Hematopoietic multipotent progenitor cell treated with erythropoietin and hydrocortisone succinate and interleukin-3 and kit ligand, for 4 days (in vitro differentiated cells): Measurements from ENCODE around the gene NDUFA7.
A peak's percentile ranks its signal among the peaks of the same experiment; 100 is the strongest.
"Not testable (repeated sequence)": the region's sequence is repeated elsewhere in the genome, so short reads cannot be mapped to it uniquely, and the experiment has no call there.

Experiments used
- DNase-seq: peaks from one replicate; pipeline ENCODE4 v3.0.0-alpha.2; 2015

The NDUFA7 gene

GRCh38 chr19:8321067-8321985 lies at the start of gene NDUFA7, which contains the start of gene RPS28:
Gene NDUFA7 (minus strand): TSS chr19:8321375. CDS start chr19:8321358, 17 bp downstream.
Gene RPS28 (plus strand): TSS chr19:8321496. CDS start chr19:8321531, 35 bp downstream.
- DNase-seq, result peak; percentile 98

- peak; percentile 52 for DNase-seq
Observed at GRCh38 chr19:8370176-8371010, 49.2 kb upstream of the NDUFA7 start.

DNA sequence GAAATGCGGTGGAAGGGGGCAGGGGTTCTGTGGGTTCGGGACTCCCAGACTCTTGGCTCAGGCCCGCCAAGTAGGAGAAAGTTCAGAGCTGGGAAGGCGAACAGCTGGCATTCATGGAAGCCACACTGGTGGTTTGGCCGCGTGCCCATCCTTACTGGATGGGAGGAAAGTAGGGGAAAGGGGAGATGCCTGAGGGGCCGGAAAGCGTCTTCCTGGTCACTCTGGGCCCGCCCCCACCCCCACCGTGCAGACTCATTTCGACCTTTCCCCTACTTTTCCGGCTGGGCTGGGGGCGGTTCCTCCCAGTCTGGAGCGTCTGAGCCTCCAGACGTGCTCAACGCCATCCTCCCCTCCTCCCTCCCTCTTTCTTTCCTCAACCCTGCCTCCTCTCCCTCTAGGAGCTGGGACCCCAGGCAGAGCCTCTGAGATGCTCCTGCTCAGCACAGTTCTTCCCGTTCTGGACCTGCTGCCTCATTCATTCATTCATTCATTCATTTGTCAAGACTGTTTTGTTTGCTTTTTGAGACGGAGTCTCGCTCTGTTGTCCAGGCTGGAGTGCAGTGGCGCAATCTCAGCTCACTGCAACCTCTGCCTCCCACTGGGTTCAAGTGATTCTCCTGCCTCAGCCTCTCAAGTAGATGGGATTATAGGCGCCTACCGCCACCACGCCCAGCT lies 46.3 kb upstream of the NDUFA7 start:
- no peak for DNase-seq

DNA sequence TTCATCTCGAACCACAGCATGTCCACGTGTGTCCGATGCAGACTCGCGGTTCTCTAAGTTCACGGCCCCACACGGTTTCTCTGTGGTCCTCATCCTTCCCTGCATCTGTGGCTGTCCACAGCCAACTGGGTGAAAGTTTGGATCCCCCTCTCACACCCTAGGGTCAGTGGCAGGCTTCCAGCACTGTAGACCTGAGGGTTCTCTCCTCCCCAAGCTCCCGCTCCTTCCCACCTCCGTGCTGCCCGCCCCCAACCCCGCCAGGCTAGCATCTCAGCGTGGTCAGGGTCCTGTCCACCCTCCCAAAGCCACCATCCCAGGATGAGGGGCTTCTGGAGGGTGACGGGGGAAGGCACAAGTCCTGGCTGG lies 45.8 kb upstream of the NDUFA7 start:
- no peak for DNase-seq

DNA sequence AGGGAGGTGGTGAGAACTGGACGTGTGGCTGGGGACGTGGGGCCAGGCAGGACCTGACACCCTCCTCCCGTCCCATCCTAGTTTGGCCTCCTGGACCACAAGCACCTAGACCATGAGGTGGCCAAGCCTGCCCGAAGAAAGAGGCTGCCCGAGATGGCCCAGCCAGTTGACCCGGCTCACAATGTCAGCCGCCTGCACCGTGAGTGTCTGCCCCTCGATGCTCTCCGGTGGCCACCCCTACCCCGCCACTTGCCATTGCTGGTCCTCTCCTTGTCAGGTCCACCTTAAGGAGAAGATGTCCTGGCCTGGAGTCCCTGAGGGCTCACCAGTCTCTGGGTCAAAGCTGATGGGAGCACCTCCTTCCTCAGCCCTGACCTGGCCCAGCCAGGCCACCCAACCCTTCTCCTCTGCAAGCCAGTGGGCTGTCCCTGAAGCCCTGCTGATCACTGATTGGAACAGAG lies 45.0 kb upstream of the NDUFA7 start:
- DNase-seq, result no peak

DNA sequence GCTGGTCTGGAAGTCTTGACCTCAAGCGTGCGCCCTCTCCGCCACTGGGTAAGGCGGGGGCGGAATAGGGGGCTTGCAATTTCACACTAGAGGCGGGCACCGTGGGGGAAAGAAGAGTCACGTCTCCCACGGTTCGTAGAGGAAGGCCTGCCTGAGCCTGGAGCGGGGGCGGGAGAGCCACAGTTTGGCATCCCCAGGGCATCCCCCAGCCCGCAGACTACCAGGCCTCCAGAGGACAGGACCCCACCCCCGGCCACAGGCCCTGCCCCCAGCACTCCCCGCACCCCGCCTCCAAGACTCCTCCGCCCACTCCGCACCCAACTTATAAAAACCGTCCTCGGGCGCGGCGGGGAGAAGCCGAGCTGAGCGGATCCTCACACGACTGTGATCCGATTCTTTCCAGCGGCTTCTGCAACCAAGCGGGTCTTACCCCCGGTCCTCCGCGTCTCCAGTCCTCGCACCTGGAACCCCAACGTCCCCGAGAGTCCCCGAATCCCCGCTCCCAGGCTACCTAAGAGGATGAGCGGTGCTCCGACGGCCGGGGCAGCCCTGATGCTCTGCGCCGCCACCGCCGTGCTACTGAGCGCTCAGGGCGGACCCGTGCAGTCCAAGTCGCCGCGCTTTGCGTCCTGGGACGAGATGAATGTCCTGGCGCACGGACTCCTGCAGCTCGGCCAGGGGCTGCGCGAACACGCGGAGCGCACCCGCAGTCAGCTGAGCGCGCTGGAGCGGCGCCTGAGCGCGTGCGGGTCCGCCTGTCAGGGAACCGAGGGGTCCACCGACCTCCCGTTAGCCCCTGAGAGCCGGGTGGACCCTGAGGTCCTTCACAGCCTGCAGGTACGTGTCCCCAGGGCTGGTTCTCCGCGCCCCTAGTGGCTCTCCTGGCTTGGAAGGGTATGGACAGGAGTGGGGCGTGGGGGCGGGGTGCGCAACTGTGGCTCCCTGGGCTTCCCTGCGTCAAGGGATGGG lies 42.9 kb upstream of the NDUFA7 start, which contains the start of gene ANGPTL4:
Gene ANGPTL4 (plus strand): TSS at position 353 of the 969 bp plus-strand sequence. CDS start 167 bp downstream, at position 520.
- peak; percentile 60 for DNase-seq

GRCh38 chr19:8361921-8362793 lies 41.0 kb upstream of the NDUFA7 start:
- DNase-seq, result peak; percentile 71

- DNase-seq, result no peak
Observed at GRCh38 chr19:8360196-8360595, 39.0 kb upstream of the NDUFA7 start.

DNA sequence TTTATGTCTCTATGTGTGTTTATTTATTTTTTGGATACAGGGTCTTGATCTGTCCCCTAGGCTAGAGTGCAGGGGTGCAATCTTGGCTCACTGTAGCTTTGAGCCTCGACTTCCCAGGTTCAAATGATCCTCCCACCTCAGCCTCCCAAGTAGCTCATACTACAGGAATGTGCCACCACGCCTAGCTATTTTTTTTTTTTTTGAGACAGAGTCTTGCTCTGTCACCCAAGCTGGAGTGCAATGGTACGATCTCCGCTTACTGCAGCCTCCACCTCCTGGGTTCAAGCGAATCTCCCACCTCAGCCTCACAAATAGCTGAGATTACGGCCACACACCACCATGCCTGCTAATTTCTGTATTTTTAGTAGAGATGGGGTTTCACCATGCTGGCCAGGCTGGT lies 37.8 kb upstream of the NDUFA7 start:
- no peak for DNase-seq

DNA sequence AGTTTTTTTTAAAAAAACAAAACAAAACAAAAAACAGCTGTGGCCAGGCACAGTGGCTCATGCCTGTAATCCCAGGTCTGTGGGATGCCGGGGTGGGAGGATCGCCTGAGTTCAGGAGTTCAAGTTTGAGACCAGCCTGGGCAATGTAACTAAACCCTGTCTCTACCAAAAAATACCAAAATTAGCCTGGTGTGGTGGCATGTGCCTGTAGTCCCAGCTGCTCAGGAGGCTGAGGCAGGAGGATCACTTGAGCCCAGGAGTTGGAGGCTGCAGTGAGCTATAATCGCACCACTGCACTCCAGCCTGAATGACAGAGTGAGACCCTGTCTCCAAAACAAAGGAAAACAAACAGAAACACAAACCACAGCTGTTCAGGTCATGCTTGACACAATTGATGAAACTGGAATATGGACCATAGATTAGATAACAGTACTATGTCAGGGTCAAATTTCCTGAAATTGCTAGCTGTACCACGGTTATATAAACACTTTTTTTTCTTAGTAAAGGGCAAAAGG lies 35.9 kb upstream of the NDUFA7 start:
- DNase-seq, result no peak

- DNase-seq, result no peak
Observed at GRCh38 chr19:8355631-8356402, 34.6 kb upstream of the NDUFA7 start.

DNA sequence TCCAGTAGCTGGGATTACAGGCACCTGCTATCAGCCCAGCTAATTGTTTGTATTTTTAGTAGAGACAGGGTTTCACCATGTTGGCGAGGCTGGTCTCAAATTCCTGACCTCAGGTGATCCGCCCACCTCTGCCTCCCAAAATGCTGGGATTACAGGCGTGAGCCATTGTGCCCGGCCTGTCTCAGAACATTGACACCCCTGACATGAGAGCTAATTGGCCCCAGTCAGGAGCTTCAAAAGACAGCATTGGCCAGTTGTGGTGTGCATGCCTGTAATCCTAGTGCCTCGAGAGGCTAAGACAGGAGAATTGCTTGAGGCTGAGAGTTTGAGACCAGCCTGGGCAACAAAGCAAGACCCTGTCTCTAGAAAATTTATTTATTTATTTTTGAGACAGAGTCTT lies 31.7 kb upstream of the NDUFA7 start:
- DNase-seq, result not testable (repeated sequence)

- no peak for DNase-seq
Observed at GRCh38 chr19:8352134-8352827, 31.1 kb upstream of the NDUFA7 start.

DNA sequence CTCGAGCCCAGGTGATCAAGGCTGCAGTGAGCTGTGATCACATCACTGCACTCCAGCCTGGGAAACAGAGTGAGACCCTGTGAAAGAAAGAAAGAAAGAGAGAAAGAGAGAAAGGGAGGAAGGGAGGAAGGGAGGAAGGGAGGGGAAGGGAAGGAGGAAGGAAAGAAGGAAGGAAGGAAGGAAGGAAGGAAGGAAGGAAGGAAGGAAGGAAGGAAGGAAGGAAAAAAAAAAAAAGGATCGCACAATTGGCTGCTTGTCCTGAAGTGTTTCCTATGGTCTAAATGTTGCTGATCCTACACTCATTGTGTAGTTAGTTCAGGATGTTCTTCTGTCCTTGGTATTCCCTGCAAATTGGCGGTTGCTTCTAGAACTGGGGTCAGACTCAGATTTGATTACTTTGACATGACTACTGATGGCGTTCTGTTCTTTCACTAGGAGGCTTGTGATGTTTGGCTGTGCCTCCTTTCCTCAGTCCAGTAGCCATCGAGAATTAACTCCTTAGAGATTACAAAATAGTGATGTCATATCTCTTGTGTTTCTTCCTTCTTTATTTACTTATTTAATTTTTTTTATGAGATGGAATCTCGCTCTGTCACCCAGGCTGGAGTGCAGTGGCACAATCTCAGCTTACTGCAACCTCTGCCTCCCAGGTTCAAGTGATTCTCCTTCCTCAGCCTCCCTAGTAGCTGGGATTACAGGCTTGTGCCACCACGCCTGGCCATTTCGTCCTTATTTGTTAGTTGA lies 28.6 kb upstream of the NDUFA7 start:
- not testable (repeated sequence) for DNase-seq

GRCh38 chr19:8343483-8343844 lies 22.3 kb upstream of the NDUFA7 start:
- DNase-seq, result no peak

- DNase-seq, result peak; percentile 97
Observed at GRCh38 chr19:8342684-8343482, 21.7 kb upstream of the NDUFA7 start, which contains the start of gene KANK3. Gene KANK3 (minus strand): TSS chr19:8343262. CDS start chr19:8337828, 5,434 bp downstream.

- DNase-seq, result no peak
Observed at GRCh38 chr19:8342316-8342683, 21.1 kb upstream of the NDUFA7 start.
